22Rv1 (cell line): ENCODE results near the gene SPATA46.

ENCODE experiments used
- CTCF ChIP-seq: fragments of 450-650 bp; IDR thresholded peaks from 2 replicates; pipeline ENCODE4 v1.5.1; 2017; ENCODE audit warnings: mild to moderate bottlenecking
- ZFX ChIP-seq: fragments of 450-650 bp; IDR thresholded peaks from 2 replicates; pipeline ENCODE4 v1.6.1; 2017; ENCODE audit warnings: antibody characterized with exemption, borderline replicate concordance

GRCh38 chr1:162361349-162361748 is 15.3 kb downstream of the SPATA46 start:
- TF ChIP-seq CTCF (no peak), ZFX (no peak)
